Thyroid gland (tissue), 4 donors: ENCODE results near the gene FAM76A. TPM values are rescaled to one million over a fixed set of nuclear protein-coding genes. Genes with fewer than 3 reads are reported as not detected.
"Not testable (repeated sequence)": the region's sequence is repeated elsewhere in the genome, so short reads cannot be mapped to it uniquely, and the experiment has no call there.

Source experiments
- DNase-seq, 2 donors: peaks; one replicate each; pipeline ENCODE4 v3.0.0-alpha.2; 2019
- H3K27ac ChIP-seq, 3 donors: fragments of 200-600 bp; sonication (generic); 1 replicate in 2 of 3; 2 replicates in 1 of 3; pipeline ENCODE4 v1.5.1; 2016 to 2019; ENCODE audit warnings: mild to moderate bottlenecking in 1 of 3, moderate library complexity in 1 of 3
- H3K27me3 ChIP-seq: fragments of 200-600 bp; sonication (generic); one replicate; pipeline ENCODE4 v1.5.1; 2019
- H3K36me3 ChIP-seq, 2 donors: fragments of 200-600 bp; sonication (generic); one replicate each; pipeline ENCODE4 v1.5.1; 2016 to 2019
- H3K4me1 ChIP-seq, 2 donors: fragments of 200-600 bp; sonication (generic); one replicate each; pipeline ENCODE4 v1.5.1; 2017 to 2019
- H3K4me3 ChIP-seq, 3 donors: fragments of 200-600 bp; sonication (generic); replicated peaks in 1 of 3; 1 replicate in 2 of 3; 2 replicates in 1 of 3; pipeline ENCODE4 v1.5.1; 2016; ENCODE audit warnings: mild to moderate bottlenecking in 1 of 3
- H3K9me3 ChIP-seq: fragments of 200-600 bp; sonication (generic); one replicate; pipeline ENCODE4 v1.5.1; 2017
- CTCF ChIP-seq, 6 experiments: fragments of 200-600 bp in 3 of 6; fragments of 450-650 bp in 3 of 6; sonication (generic) in 3 of 6; IDR thresholded peaks; one replicate each; pipeline ENCODE4 v1.5.1; 2016 to 2019; ENCODE audit warnings: antibody characterized with exemption in 6 of 6, mild to moderate bottlenecking in 2 of 6, inconsistent platforms in 1 of 6, moderate library complexity in 1 of 6
- POLR2A ChIP-seq, 2 donors: fragments of 450-650 bp; IDR thresholded peaks; one replicate each; pipeline ENCODE4 v1.6.1; 2017; ENCODE audit warnings: antibody characterized with exemption in 2 of 2, mild to moderate bottlenecking in 2 of 2, moderate library complexity in 1 of 2
- WGBS, 2 donors: methylation state at CpG; one replicate each; pipeline ENCODE4 v1.1.5; 2017; 5-methylcytosine and 5-hydroxymethylcytosine counted together
- intact Hi-C: fragments of 100-400 bp; cut with DNase I; formaldehyde crosslinking; loops from one replicate; pipeline ENCODE4 v1.15.1; 2023
- total RNA-seq, 4 donors: library from RNA; depleted of rRNA; stranded (reverse); fragments of >200 nt; gene quantifications; one replicate each; pipeline ENCODE4 v1.2.3, GENCODE V29; 2016

Gene FAM76A
- total RNA-seq, 4 donors from 2014 or later, result 23.7 to 32.6 (median 30.7) TPM

DNA sequence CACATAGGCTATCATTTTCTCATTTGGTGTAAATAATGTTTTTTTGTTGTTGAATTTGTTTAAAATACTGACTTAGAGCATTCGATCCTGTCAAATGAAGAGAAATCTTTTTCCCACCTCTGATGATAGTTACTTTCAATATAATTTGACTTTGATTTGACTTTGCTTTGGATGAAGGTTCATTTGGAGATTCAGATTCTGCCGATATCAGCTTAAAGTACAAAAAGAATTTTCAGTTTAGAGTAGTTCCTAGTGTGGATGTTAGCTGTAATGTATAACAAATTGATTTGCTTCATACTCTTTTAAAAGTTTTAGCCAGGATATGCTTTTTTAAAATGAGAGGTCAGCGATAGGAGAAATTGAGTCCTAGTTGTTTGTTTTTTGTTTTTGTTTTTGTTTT is 57.2 kb downstream of the FAM76A start:
- H3K27me3 ChIP-seq, result no peaks in the 10 kb centered on the region
- H3K4me1 ChIP-seq, result peaks cover 63 to 78% of the 10 kb centered on the region in 2 donors
- intact Hi-C loops, result no loop called here
- no peaks in the 10 kb centered on the region for H3K9me3 ChIP-seq
- DNase-seq, result no peak
- no peaks in the 10 kb centered on the region for H3K36me3 ChIP-seq
- H3K4me3 ChIP-seq, result no peak overlapping the region
- TF ChIP-seq CTCF (IDR thresholded peaks at IDR 0.05) (no peak), POLR2A (IDR thresholded peaks at IDR 0.05) (no peak)
- WGBS, 2 donors, result 92 to 93% methylated on average over 3 of the region's 3 CpGs
- peak overlapping the region; percentile 11 to 86 (median 77) for H3K27ac ChIP-seq

- no peak for DNase-seq
- H3K4me3 ChIP-seq, result no peak overlapping the region
- H3K4me1 ChIP-seq, result peaks cover 64 to 80% of the 10 kb centered on the region in 2 donors
- H3K27ac ChIP-seq, result peak overlapping the region; percentile 30 to 86 (median 77)
- no peaks in the 10 kb centered on the region for H3K27me3 ChIP-seq
- TF ChIP-seq POLR2A (IDR thresholded peaks at IDR 0.05), result no peak
- no peak for TF ChIP-seq CTCF (IDR thresholded peaks at IDR 0.05)
- no peaks in the 10 kb centered on the region for H3K9me3 ChIP-seq
- intact Hi-C loops, result no loop called here
- WGBS, 2 donors, result 100% methylated on average over 1 of the region's 1 CpG
- H3K36me3 ChIP-seq, result no peaks in the 10 kb centered on the region
Observed at GRCh38 chr1:27784700-27785099, 58.9 kb downstream of the FAM76A start.

GRCh38 chr1:27785781-27786455 is 60.2 kb downstream of the FAM76A start:
- peak; percentile 41 to 46 for DNase-seq
- intact Hi-C loops, result no loop called here
- no peaks in the 10 kb centered on the region for H3K27me3 ChIP-seq
- no peaks in the 10 kb centered on the region for H3K9me3 ChIP-seq
- H3K27ac ChIP-seq, result peak overlapping the region; percentile 30 to 86 (median 77)
- H3K4me1 ChIP-seq, result peaks cover 68 to 76% of the 10 kb centered on the region in 2 donors
- peaks cover 9 to 10% of the 10 kb centered on the region in 2 donors for H3K36me3 ChIP-seq
- TF ChIP-seq POLR2A (IDR thresholded peaks at IDR 0.05) (peak in 1 of 2 donors; percentile 43), CTCF (IDR thresholded peaks at IDR 0.05) (no peak)
- no peak overlapping the region for H3K4me3 ChIP-seq

DNA sequence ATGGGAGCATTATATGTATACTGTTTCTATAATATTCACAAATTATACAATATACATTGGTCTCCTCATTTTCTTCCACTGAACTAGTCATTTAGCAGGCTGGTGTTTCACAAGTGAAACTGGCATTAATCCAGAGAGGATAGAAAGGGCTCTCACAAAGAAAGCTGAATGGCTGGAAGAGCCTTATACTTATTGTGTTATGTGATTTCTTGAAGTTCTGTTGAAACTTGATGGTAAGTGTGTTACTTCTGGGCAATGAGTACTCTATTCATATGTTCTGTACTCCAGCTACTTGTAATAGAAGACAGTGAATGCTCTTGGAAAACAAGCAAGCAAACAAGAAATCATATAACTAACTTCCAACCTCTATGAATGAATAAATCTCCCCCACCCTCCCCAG is 62.1 kb downstream of the FAM76A start:
- no peak for DNase-seq
- Histone ChIP-seq H3K27me3 (no peaks in the 10 kb centered on the region), H3K4me1 (peaks cover 65 to 79% of the 10 kb centered on the region in 2 donors), H3K4me3 (no peak overlapping the region), H3K27ac (peak overlapping the region; percentile 30 to 86 (median 77)), H3K9me3 (no peaks in the 10 kb centered on the region), H3K36me3 (peaks cover 17% of the 10 kb centered on the region in 2 donors)
- TF ChIP-seq CTCF (IDR thresholded peaks at IDR 0.05) (no peak), POLR2A (IDR thresholded peaks at IDR 0.05) (no peak)
- intact Hi-C loops, result no loop called here

DNA sequence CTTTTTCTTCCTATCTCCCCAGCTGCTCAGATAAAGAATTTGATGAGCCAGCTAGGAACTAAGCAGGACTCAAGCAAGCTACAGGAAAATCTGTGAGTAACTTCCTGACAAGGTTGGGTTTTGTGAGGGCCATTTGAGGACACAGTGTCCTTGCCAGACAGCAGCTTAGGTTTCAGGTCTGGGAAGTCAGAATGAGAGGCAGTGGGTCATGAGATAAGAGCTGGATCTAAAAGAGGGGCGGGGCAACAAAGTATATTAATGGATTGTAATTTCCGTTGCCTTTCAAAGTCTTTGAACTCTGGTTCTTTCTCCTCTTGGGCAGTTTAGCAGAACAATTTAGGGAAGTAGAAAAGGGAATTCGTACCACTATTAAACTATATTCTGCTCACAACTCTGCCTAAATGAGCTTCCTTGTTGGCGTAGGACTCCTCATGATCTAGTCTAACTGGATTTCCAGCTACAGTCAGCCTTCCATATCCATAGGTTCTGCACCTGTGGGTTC is 63.8 kb downstream of the FAM76A start:
- intact Hi-C loops, result no loop called here
- Histone ChIP-seq H3K36me3 (peaks cover 28 to 33% of the 10 kb centered on the region in 2 donors), H3K4me1 (peaks cover 51 to 73% of the 10 kb centered on the region in 2 donors), H3K9me3 (no peaks in the 10 kb centered on the region), H3K27me3 (no peaks in the 10 kb centered on the region), H3K27ac (peak overlapping the region; percentile 69 to 86 (median 77)), H3K4me3 (no peak overlapping the region)
- TF ChIP-seq POLR2A (IDR thresholded peaks at IDR 0.05), result peak in 1 of 2 donors; percentile 50
- no peak for TF ChIP-seq CTCF (IDR thresholded peaks at IDR 0.05)
- 66% methylated on average over 4 of the region's 4 CpGs for WGBS, 2 donors
- DNase-seq, result peak; percentile 76 to 77

DNA sequence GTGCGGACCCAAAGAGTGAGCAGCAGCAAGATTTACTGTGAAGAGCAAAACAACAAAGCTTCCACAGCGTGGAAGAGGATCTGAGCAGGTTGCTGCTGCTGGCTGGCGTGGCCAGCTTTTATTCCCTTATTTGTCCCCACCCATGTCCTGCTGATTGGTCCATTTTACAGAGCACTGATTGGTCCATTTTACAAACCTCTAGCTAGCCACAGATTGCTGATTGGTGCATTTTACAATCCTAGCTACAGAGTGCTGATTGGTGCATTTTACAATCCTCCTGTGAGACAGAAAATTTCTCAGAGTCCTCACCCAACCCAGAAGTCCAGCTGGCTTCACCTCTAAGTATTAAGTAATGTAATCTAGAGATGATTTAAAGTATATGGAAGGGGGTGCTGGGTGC is 64.5 kb downstream of the FAM76A start:
- Histone ChIP-seq H3K4me1 (peaks cover 44 to 67% of the 10 kb centered on the region in 2 donors), H3K36me3 (peaks cover 32 to 38% of the 10 kb centered on the region in 2 donors), H3K27ac (peak overlapping the region; percentile 69 to 86 (median 77))
- DNase-seq, H3K27me3 ChIP-seq, H3K9me3 ChIP-seq, intact Hi-C loops, H3K4me3 ChIP-seq: not testable (repeated sequence)
- WGBS, 2 donors, result 98 to 100% methylated on average over 2 to 3 of the region's 3 CpGs
